NCI-H526 treated with DMSO at 0.1 percent for 48 hours (cell line): ENCODE results near the gene FBLIM1.
A peak's percentile ranks its signal among the peaks of the same experiment; 100 is the strongest.
"Not testable (repeated sequence)": the region's sequence is repeated elsewhere in the genome, so short reads cannot be mapped to it uniquely, and the experiment has no call there.

Experiments used
- DNase-seq: peaks from one replicate; lab custom pipeline; 2025; lab: John Stamatoyannopoulos, UW

FBLIM1 gene

DNA sequence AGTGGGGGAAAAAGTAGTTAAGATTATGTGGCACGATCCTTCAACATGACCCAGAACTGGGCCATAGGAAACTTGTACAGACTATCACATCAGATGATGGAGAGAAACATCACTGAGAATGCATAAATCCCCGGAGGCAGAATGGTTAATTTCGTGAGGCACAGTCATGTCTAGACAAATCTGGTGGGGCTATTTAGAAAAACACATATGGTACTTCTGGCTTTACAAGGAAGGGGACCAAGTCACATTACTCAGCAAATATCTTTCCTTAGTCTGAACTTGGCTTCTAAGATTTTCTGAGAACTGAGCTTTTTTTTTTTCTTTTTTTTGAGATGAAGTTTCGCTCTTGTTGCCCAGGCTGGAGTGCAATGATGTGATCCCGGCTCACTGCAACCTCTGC is 58.1 kb downstream of the FBLIM1 start:
- no peak for DNase-seq

DNA sequence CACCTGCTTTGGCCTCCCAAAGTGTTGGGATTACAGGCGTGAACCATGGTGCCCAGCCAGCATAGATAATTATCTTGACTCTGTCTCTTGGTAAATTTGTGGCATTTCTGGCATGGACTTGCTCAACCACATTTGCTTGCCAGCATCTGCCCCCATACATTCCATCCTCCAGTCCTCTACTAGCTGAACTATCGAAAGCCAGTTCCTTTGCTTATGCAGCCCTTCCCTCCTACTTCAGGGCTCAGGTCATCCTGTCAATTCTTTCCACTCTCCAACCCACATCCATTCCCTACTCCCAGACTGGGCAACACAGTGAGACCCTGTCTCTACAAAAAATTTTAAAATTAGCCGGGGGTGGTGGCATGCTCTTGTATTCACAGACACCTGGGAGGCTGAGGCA is 61.9 kb downstream of the FBLIM1 start:
- DNase-seq = no peak

GRCh38 chr1:15825800-15826199 is 67.2 kb downstream of the FBLIM1 start:
- DNase-seq = no peak

GRCh38 chr1:15826810-15827507 is 68.4 kb downstream of the FBLIM1 start:
- DNase-seq = no peak

GRCh38 chr1:15827567-15827966 is 69.0 kb downstream of the FBLIM1 start:
- not testable (repeated sequence) for DNase-seq

DNA sequence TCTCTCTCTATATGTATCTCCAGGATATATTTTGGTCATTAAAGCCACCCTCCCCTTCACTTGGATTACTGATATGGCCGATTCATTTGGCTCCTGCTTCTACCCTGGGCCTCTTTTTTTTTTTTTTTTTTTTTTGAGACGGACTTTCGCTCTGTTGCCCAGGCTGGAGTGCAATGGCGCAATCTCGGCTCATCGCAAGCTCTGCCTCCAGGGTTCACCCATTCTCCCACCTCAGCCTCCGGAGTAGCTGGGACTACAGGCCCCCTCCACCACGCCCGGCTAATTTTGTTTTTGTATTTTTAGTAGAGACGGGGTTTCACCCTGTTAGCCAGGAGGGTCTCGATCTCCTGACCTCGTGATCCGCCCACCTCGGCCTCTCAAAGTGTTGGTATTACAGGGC is 70.3 kb downstream of the FBLIM1 start:
- not testable (repeated sequence) for DNase-seq

DNA sequence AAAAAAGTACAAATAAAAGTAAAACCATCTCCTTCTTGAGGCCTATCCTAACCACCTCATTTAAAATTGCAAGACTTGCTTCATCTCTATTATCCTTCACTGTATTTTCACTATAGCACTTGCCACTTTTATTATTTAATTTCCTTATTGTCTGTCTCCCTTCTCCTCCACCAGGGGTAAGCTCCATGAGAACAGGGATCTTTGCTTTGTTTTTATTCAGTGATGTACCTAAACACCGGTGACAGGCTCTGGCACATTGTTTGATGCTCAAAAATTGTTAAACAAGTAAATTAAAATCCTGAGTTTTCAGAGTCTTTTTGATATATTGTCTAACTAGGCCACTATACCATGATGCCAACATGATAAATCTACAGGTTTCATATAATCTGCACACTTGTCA is 71.7 kb downstream of the FBLIM1 start:
- DNase-seq = no peak

DNA sequence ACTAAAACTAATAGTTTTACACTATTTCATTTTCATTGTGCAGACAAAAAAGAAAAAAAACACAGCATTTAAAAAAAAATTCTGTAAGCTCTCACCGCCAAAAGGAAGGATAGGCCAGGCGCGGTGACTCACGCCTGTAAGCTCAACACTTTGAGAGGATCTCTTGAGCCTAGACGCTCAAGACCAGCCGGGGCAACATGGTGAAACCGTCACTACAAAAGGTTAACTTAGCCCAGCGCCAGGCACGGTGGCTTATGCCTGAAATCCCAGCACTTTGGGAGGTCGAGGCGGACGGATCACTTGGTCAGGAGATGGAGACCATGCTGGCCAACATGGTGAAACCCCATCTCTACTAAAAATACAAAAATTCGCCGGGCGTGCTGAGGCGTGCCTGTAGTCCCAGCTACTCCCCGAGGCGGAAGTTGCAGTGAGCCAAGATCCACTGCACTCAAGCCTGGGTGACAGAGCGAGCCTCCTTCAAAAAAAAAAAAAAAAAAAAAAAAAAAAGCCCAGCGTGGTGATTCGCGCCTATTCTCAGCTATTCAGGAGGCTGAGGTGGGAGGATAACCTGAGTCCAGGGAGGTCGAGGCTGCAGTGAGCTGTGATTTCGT is 74.6 kb downstream of the FBLIM1 start:
- no peak for DNase-seq

DNA sequence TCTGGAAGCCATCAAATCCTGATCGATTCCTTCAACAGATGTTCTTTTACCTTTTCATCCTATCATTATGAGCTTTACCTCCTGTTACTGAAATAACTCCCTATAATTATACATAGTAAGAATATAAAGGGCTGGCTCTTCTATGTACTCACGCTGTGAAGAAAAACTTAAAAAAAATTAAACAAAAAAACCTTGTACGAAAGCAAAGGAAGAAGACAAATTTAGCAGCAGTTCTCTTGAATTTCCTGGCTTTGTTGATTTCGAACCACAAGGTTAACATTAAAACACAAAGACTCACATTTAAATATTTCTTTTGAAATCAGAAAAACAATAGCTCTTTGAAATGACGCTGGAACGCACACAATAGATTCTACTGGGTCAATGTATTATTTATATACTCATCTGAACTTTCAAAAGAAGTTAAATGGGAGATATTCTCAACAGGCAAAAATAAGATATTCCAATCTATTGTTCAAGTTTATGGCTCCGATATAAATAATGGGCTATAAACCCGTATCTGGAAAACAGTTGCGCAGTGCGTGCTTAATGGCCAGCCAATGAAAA is 75.3 kb downstream of the FBLIM1 start:
- DNase-seq = no peak

- DNase-seq = peak; percentile 92
These were observed 76.0 kb downstream of the FBLIM1 start for GRCh38 chr1:15834406-15835204.

- DNase-seq = no peak
These were observed 76.7 kb downstream of the FBLIM1 start for GRCh38 chr1:15835205-15835740.

GRCh38 chr1:15835741-15836510 is 77.3 kb downstream of the FBLIM1 start:
- peak; percentile 96 for DNase-seq
